Lung (tissue), 16 donors: ENCODE data around the gene FAM240B. TPM values are rescaled to one million over a fixed set of nuclear protein-coding genes. Genes with fewer than 3 reads are reported as not detected.

ENCODE experiments used
- ATAC-seq: fragments of 200-7000 bp; cut with Tn5 transposase; one replicate; pipeline ENCODE4 v1.9.1; 2020; ENCODE audit warnings: moderate number of reproducible peaks; ENCODE audit not compliant: insufficient read depth, low FRiP score
- DNase-seq, 3 donors: peaks; one replicate each; pipeline ENCODE4 v3.0.0-alpha.2; 2013 to 2017
- H3K27ac ChIP-seq, 2 donors: one replicate each; pipeline ENCODE4 v1.5.1; 2013; ENCODE audit warnings: mild to moderate bottlenecking in 2 of 2, moderate library complexity in 2 of 2, control low read depth in 1 of 2, inconsistent platforms in 1 of 2, low read depth in 1 of 2, low read length in 1 of 2
- H3K27me3 ChIP-seq, 3 donors: one replicate each; pipeline ENCODE4 v1.5.1; 2013; ENCODE audit warnings: low read length in 2 of 3; ENCODE audit not compliant: control insufficient read depth in 3 of 3, insufficient read depth in 3 of 3
- H3K36me3 ChIP-seq, 4 donors: one replicate each; pipeline ENCODE4 v1.5.1; 2013; ENCODE audit warnings: low read length in 4 of 4, mild to moderate bottlenecking in 1 of 4, moderate library complexity in 1 of 4; ENCODE audit not compliant: control insufficient read depth in 4 of 4, insufficient read depth in 4 of 4
- H3K4me1 ChIP-seq, 5 donors: one replicate each; pipeline ENCODE4 v1.5.1; 2013; ENCODE audit warnings: low read length in 5 of 5, mild to moderate bottlenecking in 2 of 5, moderate library complexity in 1 of 5; ENCODE audit not compliant: control insufficient read depth in 5 of 5, insufficient read depth in 5 of 5
- H3K4me3 ChIP-seq: one replicate; pipeline ENCODE4 v1.5.1; 2013; ENCODE audit warnings: mild to moderate bottlenecking, control low read depth, moderate library complexity
- H3K9ac ChIP-seq, 2 donors: one replicate each; pipeline ENCODE4 v1.5.1; 2013; ENCODE audit warnings: low read length in 2 of 2, control low read depth in 1 of 2; ENCODE audit not compliant: insufficient read depth in 1 of 2
- H3K9me3 ChIP-seq, 4 donors: one replicate each; pipeline ENCODE4 v1.5.1; 2013; ENCODE audit warnings: low read length in 3 of 4, mild to moderate bottlenecking in 1 of 4, moderate library complexity in 1 of 4; ENCODE audit not compliant: control insufficient read depth in 4 of 4, insufficient read depth in 3 of 4
- CTCF ChIP-seq: IDR thresholded peaks from 2 replicates; pipeline ENCODE4 v1.5.1; 2012; ENCODE audit warnings: mild to moderate bottlenecking; ENCODE audit errors: control extremely low read depth, extremely low read depth
- WGBS, 2 donors: extraction: QIAGEN DNeasy Blood & Tissue Kit; methylation state at CpG; one replicate each; pipeline ENCODE4 v1.1.7; 2013; 5-methylcytosine and 5-hydroxymethylcytosine counted together
- long read RNA-seq, 5 donors: transcript quantifications; one replicate each; lab custom pipeline, GENCODE V29; 2026
- polyA plus RNA-seq, 2 donors: library from polyadenylated mRNA; stranded (reverse); fragments of 200-250 nt; gene quantifications; one replicate each; pipeline ENCODE4 v1.2.1, GENCODE V29; 2013
- total RNA-seq, 2 donors: library from RNA; depleted of rRNA in 1 of 2; stranded (reverse); fragments of >200 nt in 1 of 2; gene quantifications; one replicate each; pipeline ENCODE4 v1.2.1, GENCODE V29; 2014 to 2021
- donor health status: control.
- donor health status: control.
- donor health status: Bipolar disorder and iron deficiency.
- donor health status: healthy.
- donor health status: DM: yes; HTN: yes; CAD: no.

Gene FAM240B
- total RNA-seq (not detected), polyA plus RNA-seq (not detected)
- long read RNA-seq, donor 1 = 0 reads
- long read RNA-seq, donor 2 = 0 reads
- long read RNA-seq, donor 3 = 0 reads
- long read RNA-seq, donor 4 = 0 reads
- long read RNA-seq, donor 5 = 0 reads

- Histone ChIP-seq H3K9ac (no peak within 1 kb of the TSS), H3K4me1 (no peaks in the 10 kb centered on the region), H3K36me3 (no peaks in the 10 kb centered on the region), H3K27me3 (no peaks in the 10 kb centered on the region), H3K9me3 (peaks cover 0 to 4% (median 0%) of the 10 kb centered on the region in 4 donors), H3K27ac (no peak within 1 kb of the TSS), H3K4me3 (no peak within 1 kb of the TSS)
- ATAC-seq = no peak
- no peak for DNase-seq
- no peak for TF ChIP-seq CTCF
- 78 to 87% methylated on average over 7 of the region's 7 CpGs for WGBS, 2 donors
Measured at GRCh38 chr9:38720083-38720745, at the start of gene FAM240B. FAM240B (minus strand) TSS chr9:38720133; CDS start chr9:38703999, 16,134 bp downstream.

- Histone ChIP-seq H3K36me3 (no peaks in the 10 kb centered on the region), H3K27ac (no peak overlapping the region), H3K4me3 (no peak overlapping the region), H3K4me1 (no peaks in the 10 kb centered on the region), H3K27me3 (no peaks in the 10 kb centered on the region), H3K9me3 (no peaks in the 10 kb centered on the region), H3K9ac (no peak overlapping the region)
- no peak for ATAC-seq
- WGBS, 2 donors = 87 to 91% methylated on average over 9 of the region's 9 CpGs
- TF ChIP-seq CTCF = no peak
- DNase-seq = no peak
Measured at GRCh38 chr9:38768351-38768761, 48.4 kb upstream of the FAM240B start.

GRCh38 chr9:38765101-38765500, 45.2 kb upstream of the FAM240B start:
- no peak for TF ChIP-seq CTCF
- Histone ChIP-seq H3K36me3 (no peaks in the 10 kb centered on the region), H3K27me3 (no peaks in the 10 kb centered on the region), H3K4me3 (no peak overlapping the region), H3K9me3 (no peaks in the 10 kb centered on the region), H3K27ac (no peak overlapping the region), H3K4me1 (no peaks in the 10 kb centered on the region), H3K9ac (no peak overlapping the region)
- 61 to 89% methylated on average over 4 of the region's 4 CpGs for WGBS, 2 donors
- no peak for ATAC-seq
- DNase-seq = no peak
